ENCODE measurements around the gene SUN1.

DNA sequence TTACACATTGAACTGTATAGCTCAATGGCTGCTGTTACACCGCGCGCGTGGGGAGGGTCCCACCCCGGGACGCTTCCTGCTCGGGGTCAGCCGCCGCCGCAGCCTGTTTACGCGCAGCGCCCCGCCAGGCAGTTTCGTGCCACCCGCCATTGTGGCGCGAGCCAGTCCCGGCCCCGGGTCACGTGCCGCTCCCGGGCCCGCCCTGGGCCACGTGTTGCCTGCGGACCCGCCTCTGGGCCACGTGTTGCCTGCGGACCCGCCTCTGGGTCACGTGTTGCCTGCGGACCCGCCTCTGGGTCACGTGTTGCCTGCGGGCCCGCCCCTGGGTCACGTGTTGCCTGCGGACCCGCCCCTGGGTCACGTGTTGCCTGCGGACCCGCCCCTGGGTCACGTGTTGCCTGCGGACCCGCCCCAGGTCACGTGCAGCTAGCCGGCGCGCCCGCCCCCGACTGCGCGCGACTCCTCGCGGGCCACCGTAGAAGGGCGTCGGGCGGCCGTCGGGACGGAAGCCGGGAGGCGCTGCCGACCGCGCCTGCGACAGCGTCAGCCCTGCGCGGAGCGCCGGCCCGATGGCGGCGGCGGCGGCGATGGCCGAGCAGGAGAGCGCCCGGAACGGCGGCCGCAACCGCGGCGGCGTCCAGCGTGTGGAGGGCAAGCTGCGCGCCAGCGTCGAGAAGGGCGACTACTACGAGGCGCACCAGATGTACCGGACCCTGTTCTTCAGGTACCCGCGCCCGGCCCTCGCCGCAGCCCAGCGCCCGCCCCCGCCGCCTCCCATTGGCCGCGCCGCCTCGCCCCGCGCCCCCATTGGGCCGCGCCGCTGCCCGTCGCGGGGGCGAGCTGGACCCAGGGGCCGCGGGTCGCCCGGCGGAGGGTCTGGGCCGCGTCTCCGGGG lies 44.0 kb downstream of the SUN1 start, which contains the start of gene GET4:
- TF ChIP-seq EZH2phosphoT487 (IDR thresholded peaks at IDR 0.05; ENCODE audit: unreplicated experiment) (no peak), CREB1 (CRISPR knock-in tag; IDR thresholded peaks at IDR 0.05; ENCODE audit: low read depth) (peak; percentile 73), ZNF114 (CRISPR knock-in tag; IDR thresholded peaks at IDR 0.05) (no peak), EZH2 (IDR thresholded peaks at IDR 0.05; ENCODE audit: low read depth, unreplicated experiment) (no peak), JUNB (IDR thresholded peaks at IDR 0.05; ENCODE audit: unreplicated experiment) (no peak), POLR2AphosphoS5 (IDR thresholded peaks at IDR 0.05; ENCODE audit: low read depth) (peak; percentile 78), ZNF331 (CRISPR knock-in tag; IDR thresholded peaks at IDR 0.05; ENCODE audit: low read depth) (no peak)
- TF ChIP-seq, protein P1, sequence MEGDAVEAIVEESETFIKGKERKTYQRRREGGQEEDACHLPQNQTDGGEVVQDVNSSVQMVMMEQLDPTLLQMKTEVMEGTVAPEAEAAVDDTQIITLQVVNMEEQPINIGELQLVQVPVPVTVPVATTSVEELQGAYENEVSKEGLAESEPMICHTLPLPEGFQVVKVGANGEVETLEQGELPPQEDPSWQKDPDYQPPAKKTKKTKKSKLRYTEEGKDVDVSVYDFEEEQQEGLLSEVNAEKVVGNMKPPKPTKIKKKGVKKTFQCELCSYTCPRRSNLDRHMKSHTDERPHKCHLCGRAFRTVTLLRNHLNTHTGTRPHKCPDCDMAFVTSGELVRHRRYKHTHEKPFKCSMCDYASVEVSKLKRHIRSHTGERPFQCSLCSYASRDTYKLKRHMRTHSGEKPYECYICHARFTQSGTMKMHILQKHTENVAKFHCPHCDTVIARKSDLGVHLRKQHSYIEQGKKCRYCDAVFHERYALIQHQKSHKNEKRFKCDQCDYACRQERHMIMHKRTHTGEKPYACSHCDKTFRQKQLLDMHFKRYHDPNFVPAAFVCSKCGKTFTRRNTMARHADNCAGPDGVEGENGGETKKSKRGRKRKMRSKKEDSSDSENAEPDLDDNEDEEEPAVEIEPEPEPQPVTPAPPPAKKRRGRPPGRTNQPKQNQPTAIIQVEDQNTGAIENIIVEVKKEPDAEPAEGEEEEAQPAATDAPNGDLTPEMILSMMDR (conservative IDR thresholded peaks at IDR 0.05; ENCODE audit: low read depth in 2 of 2), result peak in 1 of 2 experiments; percentile 22; a peak in 1 of 4 replicates
- TF ChIP-seq, protein P2, sequence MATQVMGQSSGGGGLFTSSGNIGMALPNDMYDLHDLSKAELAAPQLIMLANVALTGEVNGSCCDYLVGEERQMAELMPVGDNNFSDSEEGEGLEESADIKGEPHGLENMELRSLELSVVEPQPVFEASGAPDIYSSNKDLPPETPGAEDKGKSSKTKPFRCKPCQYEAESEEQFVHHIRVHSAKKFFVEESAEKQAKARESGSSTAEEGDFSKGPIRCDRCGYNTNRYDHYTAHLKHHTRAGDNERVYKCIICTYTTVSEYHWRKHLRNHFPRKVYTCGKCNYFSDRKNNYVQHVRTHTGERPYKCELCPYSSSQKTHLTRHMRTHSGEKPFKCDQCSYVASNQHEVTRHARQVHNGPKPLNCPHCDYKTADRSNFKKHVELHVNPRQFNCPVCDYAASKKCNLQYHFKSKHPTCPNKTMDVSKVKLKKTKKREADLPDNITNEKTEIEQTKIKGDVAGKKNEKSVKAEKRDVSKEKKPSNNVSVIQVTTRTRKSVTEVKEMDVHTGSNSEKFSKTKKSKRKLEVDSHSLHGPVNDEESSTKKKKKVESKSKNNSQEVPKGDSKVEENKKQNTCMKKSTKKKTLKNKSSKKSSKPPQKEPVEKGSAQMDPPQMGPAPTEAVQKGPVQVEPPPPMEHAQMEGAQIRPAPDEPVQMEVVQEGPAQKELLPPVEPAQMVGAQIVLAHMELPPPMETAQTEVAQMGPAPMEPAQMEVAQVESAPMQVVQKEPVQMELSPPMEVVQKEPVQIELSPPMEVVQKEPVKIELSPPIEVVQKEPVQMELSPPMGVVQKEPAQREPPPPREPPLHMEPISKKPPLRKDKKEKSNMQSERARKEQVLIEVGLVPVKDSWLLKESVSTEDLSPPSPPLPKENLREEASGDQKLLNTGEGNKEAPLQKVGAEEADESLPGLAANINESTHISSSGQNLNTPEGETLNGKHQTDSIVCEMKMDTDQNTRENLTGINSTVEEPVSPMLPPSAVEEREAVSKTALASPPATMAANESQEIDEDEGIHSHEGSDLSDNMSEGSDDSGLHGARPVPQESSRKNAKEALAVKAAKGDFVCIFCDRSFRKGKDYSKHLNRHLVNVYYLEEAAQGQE (IDR thresholded peaks at IDR 0.05; ENCODE audit: unreplicated experiment), result no peak
- TF ChIP-seq, protein P3, sequence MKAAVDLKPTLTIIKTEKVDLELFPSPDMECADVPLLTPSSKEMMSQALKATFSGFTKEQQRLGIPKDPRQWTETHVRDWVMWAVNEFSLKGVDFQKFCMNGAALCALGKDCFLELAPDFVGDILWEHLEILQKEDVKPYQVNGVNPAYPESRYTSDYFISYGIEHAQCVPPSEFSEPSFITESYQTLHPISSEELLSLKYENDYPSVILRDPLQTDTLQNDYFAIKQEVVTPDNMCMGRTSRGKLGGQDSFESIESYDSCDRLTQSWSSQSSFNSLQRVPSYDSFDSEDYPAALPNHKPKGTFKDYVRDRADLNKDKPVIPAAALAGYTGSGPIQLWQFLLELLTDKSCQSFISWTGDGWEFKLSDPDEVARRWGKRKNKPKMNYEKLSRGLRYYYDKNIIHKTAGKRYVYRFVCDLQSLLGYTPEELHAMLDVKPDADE (IDR thresholded peaks at IDR 0.05), result peak; percentile 10
- TF ChIP-seq, protein P4, sequence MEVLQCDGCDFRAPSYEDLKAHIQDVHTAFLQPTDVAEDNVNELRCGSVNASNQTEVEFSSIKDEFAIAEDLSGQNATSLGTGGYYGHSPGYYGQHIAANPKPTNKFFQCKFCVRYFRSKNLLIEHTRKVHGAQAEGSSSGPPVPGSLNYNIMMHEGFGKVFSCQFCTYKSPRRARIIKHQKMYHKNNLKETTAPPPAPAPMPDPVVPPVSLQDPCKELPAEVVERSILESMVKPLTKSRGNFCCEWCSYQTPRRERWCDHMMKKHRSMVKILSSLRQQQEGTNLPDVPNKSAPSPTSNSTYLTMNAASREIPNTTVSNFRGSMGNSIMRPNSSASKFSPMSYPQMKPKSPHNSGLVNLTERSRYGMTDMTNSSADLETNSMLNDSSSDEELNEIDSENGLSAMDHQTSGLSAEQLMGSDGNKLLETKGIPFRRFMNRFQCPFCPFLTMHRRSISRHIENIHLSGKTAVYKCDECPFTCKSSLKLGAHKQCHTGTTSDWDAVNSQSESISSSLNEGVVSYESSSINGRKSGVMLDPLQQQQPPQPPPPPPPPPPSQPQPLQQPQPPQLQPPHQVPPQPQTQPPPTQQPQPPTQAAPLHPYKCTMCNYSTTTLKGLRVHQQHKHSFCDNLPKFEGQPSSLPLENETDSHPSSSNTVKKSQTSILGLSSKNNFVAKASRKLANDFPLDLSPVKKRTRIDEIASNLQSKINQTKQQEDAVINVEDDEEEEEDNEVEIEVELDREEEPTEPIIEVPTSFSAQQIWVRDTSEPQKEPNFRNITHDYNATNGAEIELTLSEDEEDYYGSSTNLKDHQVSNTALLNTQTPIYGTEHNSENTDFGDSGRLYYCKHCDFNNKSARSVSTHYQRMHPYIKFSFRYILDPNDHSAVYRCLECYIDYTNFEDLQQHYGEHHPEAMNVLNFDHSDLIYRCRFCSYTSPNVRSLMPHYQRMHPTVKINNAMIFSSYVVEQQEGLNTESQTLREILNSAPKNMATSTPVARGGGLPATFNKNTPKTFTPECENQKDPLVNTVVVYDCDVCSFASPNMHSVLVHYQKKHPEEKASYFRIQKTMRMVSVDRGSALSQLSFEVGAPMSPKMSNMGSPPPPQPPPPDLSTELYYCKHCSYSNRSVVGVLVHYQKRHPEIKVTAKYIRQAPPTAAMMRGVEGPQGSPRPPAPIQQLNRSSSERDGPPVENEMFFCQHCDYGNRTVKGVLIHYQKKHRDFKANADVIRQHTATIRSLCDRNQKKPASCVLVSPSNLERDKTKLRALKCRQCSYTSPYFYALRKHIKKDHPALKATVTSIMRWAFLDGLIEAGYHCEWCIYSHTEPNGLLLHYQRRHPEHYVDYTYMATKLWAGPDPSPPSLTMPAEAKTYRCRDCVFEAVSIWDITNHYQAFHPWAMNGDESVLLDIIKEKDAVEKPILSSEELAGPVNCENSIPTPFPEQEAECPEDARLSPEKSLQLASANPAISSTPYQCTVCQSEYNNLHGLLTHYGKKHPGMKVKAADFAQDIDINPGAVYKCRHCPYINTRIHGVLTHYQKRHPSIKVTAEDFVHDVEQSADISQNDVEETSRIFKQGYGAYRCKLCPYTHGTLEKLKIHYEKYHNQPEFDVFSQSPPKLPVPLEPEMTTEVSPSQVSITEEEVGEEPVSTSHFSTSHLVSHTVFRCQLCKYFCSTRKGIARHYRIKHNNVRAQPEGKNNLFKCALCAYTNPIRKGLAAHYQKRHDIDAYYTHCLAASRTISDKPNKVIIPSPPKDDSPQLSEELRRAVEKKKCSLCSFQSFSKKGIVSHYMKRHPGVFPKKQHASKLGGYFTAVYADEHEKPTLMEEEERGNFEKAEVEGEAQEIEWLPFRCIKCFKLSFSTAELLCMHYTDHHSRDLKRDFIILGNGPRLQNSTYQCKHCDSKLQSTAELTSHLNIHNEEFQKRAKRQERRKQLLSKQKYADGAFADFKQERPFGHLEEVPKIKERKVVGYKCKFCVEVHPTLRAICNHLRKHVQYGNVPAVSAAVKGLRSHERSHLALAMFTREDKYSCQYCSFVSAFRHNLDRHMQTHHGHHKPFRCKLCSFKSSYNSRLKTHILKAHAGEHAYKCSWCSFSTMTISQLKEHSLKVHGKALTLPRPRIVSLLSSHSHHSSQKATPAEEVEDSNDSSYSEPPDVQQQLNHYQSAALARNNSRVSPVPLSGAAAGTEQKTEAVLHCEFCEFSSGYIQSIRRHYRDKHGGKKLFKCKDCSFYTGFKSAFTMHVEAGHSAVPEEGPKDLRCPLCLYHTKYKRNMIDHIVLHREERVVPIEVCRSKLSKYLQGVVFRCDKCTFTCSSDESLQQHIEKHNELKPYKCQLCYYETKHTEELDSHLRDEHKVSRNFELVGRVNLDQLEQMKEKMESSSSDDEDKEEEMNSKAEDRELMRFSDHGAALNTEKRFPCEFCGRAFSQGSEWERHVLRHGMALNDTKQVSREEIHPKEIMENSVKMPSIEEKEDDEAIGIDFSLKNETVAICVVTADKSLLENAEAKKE (CRISPR knock-in tag; IDR thresholded peaks at IDR 0.05), result no peak

Measured in GM23338 (cell line).